CD4-positive, alpha-beta T cell treated with Interleukin-15 for 1 hour (primary cell): Measurements from ENCODE around the gene PPDPF.
"Not testable (repeated sequence)": the region's sequence is repeated elsewhere in the genome, so short reads cannot be mapped to it uniquely, and the experiment has no call there.

ENCODE experiments used
- DNase-seq: peaks from one replicate; pipeline ENCODE4 v3.0.0-alpha.2; 2020

The PPDPF gene, protein sequence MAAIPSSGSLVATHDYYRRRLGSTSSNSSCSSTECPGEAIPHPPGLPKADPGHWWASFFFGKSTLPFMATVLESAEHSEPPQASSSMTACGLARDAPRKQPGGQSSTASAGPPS

DNA sequence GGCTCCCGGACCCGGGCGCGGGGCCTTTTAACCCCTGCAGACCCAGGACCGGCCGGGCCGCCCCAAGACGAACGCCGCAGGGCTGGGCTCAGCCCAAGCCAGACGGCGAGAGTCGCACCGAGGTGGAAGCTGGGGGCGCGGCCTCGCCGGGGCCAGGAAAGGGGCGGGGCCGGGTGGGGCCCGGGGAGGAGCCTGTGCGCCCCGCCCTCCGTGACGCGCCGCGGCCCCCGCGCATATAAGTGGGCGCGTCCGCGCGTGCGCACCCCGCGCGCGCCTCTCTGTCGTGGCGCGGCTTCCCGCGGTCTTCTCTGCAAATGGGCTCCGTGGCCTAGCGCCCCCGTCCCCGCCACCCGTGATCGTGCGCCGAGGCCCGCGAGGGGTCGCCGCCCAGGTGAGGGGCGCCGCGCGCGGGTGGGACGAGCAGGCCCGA, at the start of gene PPDPF:
TSS of gene PPDPF (plus strand) at position 262 of the 430 bp plus-strand sequence. CDS start 544 bp downstream, outside the sequence.
- peak; percentile 80 for DNase-seq

DNA sequence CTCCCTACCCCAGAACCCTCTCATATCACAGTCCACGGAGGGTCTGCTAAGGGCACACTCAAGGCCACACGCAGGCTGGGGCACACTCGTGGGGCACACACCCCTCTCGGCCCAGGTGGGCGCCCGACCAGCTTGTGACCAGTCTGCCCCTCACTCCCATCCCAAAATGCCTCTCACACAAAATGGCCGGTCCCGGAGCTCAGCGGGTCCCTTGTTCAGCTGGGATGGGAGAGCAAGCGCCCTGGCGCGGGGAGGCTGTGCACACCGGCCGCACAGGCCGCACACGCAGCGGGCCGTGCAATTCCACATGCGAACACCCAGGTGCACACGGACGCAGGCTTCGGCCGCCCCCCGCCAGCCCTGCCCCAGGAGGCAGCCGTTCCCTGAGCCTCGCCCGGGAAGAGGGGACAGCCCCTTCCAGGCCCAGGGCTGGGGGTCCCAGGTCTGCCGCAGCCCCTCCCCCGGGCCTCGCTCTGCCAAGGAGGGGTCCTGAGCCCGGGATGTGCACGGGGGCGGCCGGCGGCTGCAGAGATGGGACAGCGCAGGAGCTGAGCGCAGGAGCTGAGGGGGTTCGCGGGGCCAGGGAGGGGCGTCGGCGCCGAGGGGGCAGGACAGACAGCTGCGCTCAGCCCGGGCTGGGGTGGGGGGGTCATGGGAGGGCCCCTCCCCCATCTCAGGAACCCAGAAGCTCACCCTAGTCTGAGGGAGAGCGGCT, 49.4 kb upstream of the PPDPF start:
- DNase-seq = no peak

DNA sequence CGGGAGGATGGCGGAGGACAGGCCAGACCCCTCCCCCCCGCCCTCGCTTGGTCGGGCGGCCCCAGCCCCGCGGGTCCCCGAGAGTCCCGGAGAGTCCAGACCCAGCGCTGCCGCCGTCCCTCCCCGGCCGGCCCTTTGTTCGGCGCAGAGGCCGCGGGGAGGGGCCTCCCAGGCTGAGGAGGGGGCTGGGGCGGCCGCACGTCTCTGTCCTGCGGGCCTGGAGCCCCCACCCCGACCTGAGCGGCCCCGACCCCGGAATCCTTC, 48.9 kb upstream of the PPDPF start:
- DNase-seq = no peak

DNA sequence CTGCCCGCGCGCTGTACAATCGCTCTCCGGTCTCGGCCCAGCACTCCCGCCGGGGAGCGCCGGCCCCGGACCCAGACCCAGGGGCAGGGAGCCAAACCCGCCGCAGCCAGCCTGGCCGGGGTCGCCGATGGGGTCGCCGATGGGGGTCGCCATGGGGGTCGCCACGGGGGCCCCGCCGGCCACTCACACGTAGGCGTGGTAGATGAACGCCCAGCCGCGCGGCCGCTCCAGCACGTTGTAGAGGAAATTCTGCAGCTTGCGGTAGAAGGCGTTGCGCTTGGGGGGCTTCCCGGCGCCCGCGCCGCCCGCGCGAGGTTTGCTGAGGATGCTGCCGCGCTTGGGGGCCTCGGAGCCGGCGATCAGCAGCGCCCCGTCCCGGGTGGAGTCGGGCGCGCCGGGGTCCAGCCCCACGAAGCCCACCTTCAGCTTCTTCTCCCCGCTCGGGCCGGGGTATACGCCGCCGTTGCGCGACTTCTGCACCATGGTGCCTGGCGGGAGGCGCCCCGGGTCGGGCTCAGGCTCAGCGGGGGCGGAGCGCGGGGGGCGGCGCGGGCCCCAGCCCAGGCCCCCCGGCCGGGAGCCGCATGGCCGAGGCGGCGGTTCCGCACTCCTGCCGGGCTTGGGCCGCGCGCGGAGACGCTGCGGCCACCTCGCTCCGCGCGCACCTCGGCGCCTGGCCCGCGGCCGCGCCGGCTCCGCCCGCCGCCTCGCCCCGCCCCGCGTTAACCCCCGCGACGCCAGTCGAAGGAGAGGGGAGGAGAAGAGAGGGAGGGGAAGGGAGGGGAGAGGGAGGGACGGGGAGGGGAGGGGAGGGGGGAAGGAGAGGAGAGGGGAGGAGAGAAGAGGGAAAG, 48.4 kb upstream of the PPDPF start, which contains the start of gene KCNQ2:
TSS of gene KCNQ2 (minus strand) at position 675 of the 851 bp plus-strand sequence. CDS start at position 483, 192 bp downstream.
- DNase-seq = no peak

DNA sequence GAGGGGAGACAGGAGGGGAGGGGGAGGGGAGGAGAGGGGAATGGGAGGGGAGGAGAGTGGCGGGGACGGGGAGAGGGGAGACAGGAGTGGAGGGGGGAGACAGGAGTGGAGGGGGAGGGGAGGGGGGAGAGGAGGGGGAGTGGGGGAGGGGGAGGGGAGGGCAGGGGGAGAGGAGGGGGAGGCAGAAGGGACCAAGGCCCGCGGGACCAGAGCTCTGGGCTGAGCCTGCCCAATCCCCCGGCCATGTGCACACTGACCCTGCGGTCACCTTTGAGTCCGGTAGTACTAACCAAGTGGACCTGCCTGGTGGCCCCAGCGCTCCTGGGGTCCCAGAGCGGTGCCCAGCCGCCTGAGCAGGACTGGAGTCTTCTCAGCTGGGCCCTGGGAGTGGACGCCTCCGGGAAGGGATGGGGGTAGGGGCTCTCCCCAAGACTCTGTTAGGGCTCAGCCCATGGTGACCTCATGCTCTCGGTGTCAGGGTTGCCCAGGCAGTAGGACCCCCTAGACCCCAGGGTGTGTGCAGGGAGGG, 47.6 kb upstream of the PPDPF start:
- no peak for DNase-seq

DNA sequence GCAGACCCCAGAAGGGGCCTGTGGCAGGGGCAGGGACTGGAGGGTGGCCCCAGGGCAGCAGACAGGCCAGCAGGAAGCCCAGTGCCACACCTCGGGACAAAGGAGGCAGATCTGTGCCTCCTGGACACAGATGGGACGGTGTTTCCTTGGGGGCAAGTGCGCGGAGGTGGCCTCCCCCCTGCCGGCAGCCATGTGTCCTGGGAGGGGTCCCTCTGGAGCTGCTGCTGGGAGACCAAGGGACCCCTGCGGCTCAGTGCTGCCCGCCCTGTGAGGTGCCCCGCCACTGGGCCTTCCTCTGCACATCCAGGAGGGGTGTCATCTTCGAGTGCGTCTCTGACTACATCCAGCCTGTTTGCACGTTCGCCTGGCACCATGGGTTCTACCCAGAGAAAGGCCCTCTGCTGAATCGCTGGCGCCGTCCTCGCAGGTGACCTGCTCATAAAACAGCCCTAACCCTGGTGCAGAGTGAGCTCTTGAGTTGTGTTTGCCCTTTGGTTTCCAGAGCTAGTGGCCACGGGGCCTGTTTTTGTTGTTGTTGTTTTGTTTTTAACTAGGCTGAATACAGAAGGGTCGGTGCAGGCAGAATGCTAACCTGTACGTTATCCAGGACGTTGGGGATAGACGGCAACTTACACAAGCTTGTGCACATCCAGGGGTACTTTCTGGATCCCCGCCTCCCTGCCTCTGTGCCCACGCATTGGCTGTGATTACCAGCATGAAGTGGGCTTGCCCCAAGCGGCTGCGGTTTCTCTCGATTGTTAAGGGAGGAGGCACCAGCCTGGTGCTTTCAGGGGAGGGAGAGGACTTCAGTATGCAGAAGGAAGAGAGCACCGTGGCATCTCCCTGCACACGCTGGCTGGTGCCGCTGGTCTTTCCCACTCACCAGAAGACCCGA, 46.8 kb upstream of the PPDPF start:
- no peak for DNase-seq

DNA sequence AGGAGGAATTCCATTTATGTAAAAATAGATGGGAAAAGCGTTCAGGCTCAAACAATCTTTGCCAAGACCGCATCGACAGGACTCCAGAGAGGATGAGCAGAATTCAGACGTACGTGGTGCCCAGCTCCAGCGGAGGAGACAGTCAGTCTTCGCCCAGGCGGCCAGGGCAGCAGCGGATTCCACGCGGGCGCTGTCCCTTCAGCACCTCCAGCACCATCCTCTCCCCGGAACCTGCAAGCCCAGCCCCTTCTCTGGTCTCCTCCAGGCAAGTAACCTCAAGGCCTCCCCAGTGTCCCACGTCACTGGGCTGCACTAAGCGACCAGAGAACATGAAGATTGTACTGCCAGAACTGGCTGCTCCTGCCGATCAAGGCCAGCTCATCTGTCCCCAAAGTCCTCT, 45.4 kb upstream of the PPDPF start:
- DNase-seq = no peak

DNA sequence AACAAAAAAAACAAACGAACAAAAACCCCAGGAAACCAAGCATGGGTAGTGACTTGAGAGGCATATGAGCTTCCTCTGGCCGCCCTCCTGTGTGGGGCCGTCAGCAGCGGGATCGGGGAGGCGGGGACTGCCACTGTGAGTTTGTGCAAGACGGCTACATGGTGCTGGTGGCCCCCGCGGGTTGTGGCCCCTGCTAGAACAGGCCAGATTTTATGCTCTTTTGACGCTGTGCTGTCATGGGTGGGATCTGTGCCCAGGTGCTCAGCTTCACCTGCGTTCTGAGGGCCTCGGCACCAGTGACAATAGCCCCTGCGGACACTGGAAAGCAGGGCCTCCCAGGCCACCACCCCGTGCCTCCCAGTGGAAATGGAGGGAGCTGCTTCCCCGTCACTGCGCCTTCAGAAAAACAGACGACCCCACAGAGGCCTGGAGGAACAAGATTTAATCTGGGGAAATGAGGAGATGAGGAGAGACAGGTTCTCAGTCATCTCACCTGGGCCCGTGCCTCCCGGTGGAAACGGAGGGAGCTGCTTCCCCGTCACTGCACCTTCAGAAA, 43.4 kb upstream of the PPDPF start:
- no peak for DNase-seq

DNA sequence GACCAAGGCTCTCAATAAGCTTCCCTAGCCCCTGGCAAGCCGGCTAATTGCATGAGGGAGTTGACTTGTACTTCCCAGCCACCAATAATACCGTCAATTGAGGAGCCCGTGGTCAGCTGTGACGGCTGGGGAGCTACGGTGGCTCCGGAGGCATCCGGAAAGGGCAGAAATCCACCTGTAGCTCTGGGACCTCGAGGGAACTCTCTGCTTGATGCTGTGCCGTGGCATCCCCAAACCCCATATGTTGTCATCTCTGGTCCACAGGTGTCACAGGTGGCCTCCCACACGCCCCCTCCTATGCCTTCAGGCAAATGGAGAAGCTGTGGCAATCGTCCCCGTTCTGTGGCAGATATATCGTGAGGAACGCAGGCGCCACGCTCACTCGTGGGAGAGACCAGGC, 42.6 kb upstream of the PPDPF start:
- DNase-seq = no peak

DNA sequence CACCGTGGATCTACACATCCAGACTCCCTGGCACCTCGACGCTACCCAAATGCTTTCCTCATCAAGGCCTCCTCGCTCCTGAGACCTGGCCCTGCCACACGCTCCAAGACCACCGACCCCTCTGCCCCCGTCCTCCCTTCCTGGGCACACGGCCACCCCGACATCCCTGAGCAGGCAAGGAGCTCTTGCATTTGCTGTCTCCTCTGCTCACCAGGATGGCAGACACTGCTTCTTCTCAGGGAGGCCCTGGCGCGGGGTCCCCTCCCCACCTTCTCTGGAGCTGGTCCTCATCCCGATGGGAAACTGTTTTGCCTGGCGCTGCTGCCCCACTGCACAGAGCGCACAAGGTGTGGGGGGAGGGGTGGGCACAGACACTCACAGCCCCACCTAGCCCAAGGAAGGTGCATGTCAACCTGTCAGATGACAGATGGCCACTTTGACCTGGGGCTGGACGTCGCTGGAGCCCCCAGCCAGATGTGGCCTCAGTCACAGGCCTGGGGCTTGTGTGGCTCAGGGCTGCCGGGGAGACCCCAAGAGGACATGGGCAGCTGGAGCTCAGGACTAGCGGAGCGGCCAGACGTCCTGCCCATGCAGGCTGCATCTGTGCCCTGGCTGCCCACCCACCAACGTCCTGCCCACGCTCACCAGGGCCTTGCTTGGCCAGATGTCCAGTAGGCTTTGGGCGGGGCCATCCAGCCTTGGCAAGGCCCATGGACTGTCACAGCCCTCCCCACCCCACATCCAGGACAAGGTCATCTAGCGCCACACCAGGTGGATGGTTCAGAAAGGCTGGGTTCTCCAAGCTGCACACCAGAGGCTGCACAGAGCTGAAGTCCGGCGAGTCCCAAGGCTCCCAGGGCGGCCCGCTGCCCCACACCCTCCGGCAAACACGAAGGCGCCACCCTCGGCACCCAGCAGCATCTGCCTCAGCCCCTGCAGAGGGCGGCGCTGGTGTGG, 41.9 kb upstream of the PPDPF start:
- DNase-seq = no peak

DNA sequence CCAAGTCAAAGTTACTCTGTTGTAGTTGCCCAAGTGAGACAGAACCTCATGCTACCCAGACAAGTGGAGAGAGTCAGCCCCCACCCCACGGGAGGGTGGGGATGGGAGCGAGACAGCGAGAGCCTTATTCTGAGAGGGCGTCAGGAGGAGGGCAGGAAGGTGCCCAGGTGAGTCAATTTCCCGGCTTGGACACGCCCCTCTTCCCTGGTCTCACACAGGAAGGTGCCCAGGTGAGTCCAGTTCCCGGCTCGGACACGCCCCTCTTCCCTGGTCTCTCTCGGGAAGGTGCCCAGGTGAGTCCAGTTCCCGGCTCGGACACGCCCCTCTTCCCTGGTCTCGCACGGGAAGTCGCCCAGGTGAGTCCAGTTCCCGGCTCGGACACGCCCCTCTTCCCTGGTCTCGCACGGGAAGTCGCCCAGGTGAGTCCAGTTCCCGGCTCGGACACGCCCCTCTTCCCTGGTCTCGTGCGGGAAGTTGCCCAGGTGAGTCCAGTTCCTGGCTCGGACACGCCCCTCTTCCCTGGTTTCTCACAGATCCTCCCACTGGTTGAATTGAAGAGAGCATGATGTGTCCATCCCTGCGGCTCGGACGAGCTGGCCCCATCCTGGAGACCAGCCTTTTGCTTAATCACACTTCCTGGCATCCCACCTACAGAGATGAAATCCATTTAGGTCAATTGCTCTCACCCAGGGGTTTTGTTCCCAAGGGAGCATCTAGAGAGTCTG, 40.7 kb upstream of the PPDPF start:
- not testable (repeated sequence) for DNase-seq

DNA sequence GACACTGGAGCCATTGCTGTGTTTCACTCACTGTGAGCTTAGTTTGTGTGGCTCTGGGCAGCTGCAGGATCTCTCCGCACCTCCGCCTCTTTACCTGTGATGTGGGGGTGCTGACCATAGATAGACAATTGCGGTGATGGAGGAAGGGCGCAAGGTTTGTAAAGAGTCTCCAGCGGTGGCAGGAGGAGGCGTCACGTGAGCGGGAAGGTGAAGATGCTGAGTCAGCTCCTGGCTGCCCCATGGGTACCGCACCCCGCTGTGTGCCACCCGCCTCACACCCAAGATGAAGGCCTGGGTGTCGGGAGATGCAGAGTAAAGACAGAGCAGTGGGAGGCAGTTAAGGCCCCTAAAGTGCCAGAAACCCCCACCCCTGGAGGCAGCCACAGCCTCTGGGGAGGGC, 39.1 kb upstream of the PPDPF start:
- DNase-seq = no peak

DNA sequence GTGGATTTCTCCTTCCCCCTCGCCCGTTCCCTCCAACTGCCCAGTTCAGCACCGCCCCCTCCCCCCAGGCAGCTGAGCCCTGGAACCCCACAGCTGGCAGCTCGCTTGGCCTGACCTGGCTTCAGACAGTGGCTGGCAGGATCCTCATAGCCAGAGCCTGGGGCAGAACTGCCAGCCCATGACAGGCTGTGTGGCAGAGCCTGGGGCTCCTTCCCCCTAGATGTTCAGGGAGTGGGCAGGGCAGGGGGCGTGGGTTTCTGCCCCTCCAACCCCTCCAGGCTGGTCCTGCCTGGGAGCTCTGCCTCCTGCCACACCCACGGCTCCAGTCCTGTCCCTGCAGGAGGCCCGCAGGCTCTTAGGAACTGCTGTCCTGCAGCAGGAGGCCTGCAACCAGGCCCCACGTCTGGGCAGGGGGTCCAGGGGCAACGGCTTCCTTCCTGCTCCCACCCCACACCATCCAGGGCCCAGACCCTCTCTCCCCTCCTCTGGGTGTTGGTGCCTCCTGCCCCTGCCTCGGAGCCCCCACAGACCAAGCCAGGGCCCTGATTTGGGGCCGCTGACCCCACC, 38.5 kb upstream of the PPDPF start:
- DNase-seq = no peak

DNA sequence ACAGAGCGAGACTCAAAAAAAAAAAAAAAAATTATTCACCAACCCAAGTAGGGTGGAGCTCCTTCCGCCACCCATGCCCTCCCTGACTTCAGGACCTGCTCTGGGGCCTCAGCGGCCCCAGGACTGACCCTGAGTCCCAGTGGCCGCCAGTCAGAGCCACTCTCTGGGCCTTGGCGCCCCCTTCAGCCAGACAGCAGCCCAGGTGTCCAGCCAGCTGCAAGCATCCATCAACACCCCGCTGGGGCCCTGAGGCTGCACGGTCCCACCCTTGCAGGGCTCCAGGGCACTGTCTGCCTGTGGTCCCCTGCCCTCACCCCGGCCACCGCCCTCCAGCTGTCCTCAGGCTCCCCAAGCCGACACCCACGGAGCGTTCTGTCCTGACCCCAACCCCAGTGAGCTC, 36.7 kb upstream of the PPDPF start:
- no peak for DNase-seq

DNA sequence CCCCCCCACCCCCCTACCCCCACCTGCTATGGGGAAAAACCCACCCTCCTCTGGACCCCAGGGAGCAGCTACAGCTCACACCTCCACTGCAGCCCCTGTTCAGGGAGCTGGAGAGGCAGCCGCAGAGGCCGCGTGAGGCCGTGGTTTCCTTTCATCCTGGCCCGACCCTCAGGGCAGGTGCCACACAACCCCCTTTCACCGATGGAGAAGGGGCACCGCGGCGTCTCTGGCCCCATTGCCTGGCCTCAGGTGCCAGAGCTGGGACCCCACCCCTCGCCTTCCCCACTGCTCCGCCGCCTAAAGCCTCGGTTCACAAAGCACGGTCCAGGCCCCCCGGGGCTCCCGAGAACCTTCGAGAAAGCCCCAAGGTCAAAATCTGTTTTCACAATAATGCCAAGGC, 36.3 kb upstream of the PPDPF start:
- DNase-seq = no peak

DNA sequence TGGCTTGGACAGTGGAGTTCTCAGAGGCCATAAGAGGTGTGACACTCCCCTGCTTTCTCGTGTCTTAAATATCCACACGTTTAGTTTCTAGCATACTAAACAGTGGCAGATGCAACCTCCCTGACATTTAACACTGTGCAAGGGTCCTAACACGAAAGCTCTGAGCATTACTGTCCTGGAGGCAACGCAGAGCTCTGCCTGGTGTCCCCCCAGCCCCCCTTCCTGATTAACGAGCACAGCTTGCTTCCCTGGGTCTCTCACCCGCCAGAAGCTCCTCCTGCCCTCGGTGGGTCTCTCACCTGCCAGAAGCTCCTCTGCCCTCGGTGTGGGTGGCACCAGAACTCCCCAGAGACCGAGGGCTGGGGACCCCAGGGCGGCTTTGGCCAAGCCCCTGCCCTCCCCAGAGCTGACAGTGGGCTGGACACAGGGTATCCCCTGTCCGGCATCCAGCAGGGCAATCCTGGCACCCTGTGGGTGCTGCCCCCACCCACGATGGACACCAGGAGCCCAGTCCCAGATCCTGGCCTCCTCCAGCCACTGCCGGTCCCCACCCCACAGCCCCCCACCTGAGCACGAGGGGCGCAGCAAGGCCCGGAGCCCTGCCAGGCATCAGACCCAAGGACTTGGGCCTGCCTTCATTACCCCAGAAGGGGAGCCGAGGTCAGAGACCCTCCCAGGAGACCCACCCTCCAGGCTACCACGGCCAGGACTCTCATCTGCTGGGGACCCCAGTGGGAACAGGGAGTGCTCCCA, 35.7 kb upstream of the PPDPF start:
- no peak for DNase-seq

DNA sequence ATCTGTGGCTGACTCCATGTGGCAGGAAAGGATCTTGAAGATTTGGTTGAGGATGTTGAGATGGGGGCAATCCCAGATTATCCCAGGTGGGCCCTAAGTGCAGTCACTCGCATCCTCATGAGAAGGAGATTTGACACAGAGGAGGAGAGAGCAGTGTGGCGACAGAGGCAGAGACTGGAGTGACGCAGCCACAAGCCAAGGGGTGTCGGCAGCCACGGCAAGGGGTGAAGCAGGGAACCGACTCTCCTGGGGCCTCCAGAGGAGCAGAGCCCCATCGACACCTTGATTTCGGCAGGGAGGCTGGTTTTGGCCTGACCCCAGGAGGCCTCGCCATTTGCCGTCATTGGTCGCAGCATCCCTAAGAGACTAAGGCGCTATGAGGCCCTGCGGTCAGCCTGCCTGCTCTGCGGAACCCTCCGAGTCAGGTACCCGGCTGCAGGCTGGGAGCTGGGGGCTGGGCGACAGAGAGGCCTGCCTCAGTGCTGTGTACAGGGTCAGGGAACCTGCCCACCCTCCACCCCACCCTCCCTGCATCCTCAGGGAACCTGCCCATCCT, 34.2 kb upstream of the PPDPF start:
- DNase-seq = no peak

DNA sequence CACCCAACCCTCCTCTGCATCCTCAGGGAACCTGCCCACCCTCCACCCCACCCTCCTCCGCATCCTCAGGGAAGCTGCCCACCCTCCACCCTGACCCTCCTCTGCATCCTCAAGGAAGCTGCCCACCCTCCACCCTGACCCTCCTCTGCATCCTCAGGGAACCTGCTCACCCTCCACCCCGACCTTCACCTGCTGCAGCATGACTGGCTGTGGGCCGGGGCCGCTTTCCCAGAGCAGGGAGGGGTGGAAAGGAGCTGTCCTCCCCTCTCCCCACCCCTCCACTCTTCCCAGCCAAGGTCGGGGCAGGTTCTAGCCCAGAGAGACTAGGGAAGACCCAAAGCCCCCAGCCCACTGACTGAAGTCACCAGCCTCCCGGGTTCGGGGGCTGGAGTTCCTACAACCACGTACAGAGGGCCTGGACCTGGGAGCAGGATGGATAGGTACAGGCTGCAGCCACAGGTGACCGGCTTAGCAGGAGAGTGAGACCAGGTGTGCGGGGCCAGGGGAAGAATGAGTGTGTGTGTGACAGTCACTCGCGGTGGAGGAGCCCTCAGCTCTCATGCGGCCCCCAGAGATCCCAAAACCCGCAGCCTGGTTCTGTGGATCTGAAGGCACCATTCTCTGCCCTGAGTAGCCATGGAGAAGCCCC, 33.3 kb upstream of the PPDPF start:
- no peak for DNase-seq
